Cardiac fibroblast (primary cell): ENCODE measurements around the gene STMN3.

Experiments used
- DNase-seq, 2 donors: peaks; one replicate each; pipeline versions ENCODE4 v3.0.0 to v3.0.0-alpha.2; 2010; ENCODE audit warnings: low read depth in 2 of 2
- H3K4me3 ChIP-seq, 2 donors: replicated peaks in 1 of 2; 1 replicate in 1 of 2; 2 replicates in 1 of 2; pipeline ENCODE4 v1.5.1; 2011; ENCODE audit warnings: low read depth in 2 of 2, low read length in 2 of 2, mild to moderate bottlenecking in 2 of 2, moderate library complexity in 1 of 2
- CTCF ChIP-seq: IDR thresholded peaks from one replicate; pipeline ENCODE4 v1.5.1; 2011; ENCODE audit warnings: low read depth, mild to moderate bottlenecking, low read length, inconsistent platforms

STMN3 gene

DNA sequence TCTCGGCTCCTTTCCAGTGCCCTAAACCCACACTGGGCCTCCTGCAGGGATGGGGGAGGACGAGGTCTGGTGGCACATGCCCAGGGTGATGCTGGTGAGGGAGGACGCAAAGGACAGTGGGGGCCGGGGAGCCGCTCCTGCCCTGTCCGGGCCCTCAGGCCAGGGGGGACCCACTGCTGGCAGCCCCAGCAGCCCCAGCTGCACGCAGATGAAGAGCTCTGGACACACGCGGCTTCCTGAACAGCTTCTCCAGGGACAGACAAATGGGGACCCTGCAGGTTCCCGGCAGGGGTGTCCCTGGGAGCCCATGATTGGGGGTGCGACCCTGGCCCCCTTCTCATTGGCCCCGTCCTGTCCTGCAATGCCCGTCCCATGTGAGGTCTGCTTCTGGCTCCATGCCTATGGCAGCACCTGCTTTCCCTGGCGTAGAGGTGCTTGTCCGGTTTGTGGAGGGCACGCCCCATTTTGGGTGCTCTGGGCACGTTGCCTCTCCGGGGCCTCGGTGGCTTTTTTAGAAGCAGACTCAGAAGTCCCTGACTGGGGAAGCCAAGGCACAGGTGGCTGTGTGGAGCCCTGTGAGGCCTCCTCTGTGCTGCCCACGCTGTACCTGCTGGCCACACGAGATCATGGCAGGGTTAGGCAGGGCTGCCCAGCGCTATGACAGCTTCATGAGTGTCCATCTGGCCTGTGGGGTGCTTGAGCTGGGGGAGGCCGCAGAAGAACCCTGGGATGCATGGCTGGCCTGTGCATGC lies 27.8 kb upstream of the STMN3 start:
- DNase-seq = no peak
- TF ChIP-seq CTCF = no peak
- H3K4me3 ChIP-seq = no peak overlapping the region

- H3K4me3 ChIP-seq = no peak overlapping the region
- TF ChIP-seq CTCF = no peak
- no peak for DNase-seq
Measured at GRCh38 chr20:63680427-63680826, 27.2 kb upstream of the STMN3 start.

- TF ChIP-seq CTCF = no peak
- no peak overlapping the region for H3K4me3 ChIP-seq
- no peak for DNase-seq
Measured at GRCh38 chr20:63679799-63680305, 26.6 kb upstream of the STMN3 start.

- no peak for TF ChIP-seq CTCF
- no peak for DNase-seq
- H3K4me3 ChIP-seq = no peak overlapping the region
Measured at GRCh38 chr20:63678667-63679465, 25.6 kb upstream of the STMN3 start.

GRCh38 chr20:63678071-63678470 lies 24.8 kb upstream of the STMN3 start:
- DNase-seq = no peak
- TF ChIP-seq CTCF = no peak
- H3K4me3 ChIP-seq = no peak overlapping the region

DNA sequence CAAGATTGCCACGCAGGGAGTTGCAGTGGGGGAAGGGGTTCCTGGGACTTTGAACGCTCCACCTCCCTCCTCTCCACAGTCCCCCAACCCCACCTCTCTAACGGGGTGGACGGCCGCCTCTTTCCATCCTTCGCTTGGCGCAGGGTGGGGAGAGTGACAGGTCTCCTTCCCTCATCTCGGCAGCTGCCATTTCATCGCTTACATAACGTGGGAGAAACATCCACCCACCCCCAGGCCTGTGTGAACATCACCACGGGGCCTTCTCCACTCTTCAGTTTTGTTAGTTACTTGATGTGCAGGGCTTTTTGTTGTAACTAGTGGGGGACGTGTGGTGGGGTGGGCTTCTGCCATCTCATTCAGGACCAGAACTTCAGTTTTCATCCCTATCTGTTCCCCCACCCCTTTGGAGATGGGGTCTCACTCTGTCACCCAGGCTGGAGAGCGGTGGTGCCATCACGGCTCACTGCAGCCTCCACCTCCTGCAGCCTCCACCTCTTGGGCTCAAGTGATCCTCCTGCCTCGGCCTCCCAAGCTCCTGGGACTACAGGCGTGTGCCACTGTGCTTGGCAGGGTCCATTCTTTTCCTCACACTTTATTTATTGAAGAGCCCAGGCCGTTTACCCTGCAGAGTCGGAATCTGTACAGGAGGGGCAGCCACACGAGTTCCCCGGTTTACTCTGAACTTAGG lies 22.6 kb upstream of the STMN3 start:
- TF ChIP-seq CTCF = no peak
- DNase-seq = no peak

More for the DNA sequence above, 22.6 kb upstream of the STMN3 start:
- H3K4me3 ChIP-seq = no peak overlapping the region
